Body of pancreas (tissue), 4 donors: Measurements from ENCODE around the gene RTP2. TPM values are rescaled to one million over a fixed set of nuclear protein-coding genes. Genes with fewer than 3 reads are reported as not detected.

Source experiments
- ATAC-seq: fragments of 150-250 bp; one replicate; pipeline ENCODE4 v1.9.1; 2016
- DNase-seq, 4 donors: peaks; one replicate each; pipeline ENCODE4 v3.0.0-alpha.2; 2019
- H3K27ac ChIP-seq, 4 donors: fragments of 200-600 bp; sonication (generic); 1 replicate in 3 of 4; 2 replicates in 1 of 4; pipeline versions ENCODE4 v1.5.1 to v1.6.1; 2016 to 2019; ENCODE audit warnings: mild to moderate bottlenecking in 1 of 4, mixed read lengths in 1 of 4, moderate library complexity in 1 of 4
- H3K27me3 ChIP-seq, 2 donors: fragments of 200-600 bp; sonication (generic); one replicate each; pipeline ENCODE4 v1.6.0; 2016; ENCODE audit warnings: mild to moderate bottlenecking in 1 of 2
- H3K36me3 ChIP-seq, 2 donors: fragments of 200-600 bp; sonication (generic); replicated peaks in 1 of 2; 2 replicates each; pipeline ENCODE4 v1.5.1; 2016; ENCODE audit warnings: low read depth in 2 of 2; ENCODE audit not compliant: insufficient read depth in 1 of 2
- H3K4me1 ChIP-seq: fragments of 200-600 bp; sonication (generic); one replicate; pipeline ENCODE4 v1.6.0; 2016
- H3K4me3 ChIP-seq, 2 donors: fragments of 200-600 bp; sonication (generic); 1 replicate in 1 of 2; 2 replicates in 1 of 2; pipeline ENCODE4 v1.5.1; 2016 to 2019
- H3K9me3 ChIP-seq, 3 donors: fragments of 200-600 bp; sonication (generic); 1 replicate in 2 of 3; 2 replicates in 1 of 3; pipeline ENCODE4 v1.5.1; 2016
- CTCF ChIP-seq, 7 experiments: fragments of 450-650 bp in 4 of 7; fragments of 200-600 bp in 3 of 7; sonication (generic) in 3 of 7; IDR thresholded peaks; one replicate each; pipeline ENCODE4 v1.5.1; 2016 to 2019; ENCODE audit warnings: antibody characterized with exemption in 7 of 7
- POLR2A ChIP-seq, 3 donors: fragments of 450-650 bp; IDR thresholded peaks; one replicate each; pipeline ENCODE4 v1.6.1; 2016; ENCODE audit warnings: antibody characterized with exemption in 3 of 3, mild to moderate bottlenecking in 2 of 3
- WGBS, 2 donors: methylation state at CpG; one replicate each; pipeline ENCODE4 v1.1.5; 2017; 5-methylcytosine and 5-hydroxymethylcytosine counted together
- intact Hi-C: fragments of 100-400 bp; cut with DNase I; formaldehyde crosslinking; loops from one replicate; pipeline ENCODE4 v1.15.1; 2023
- total RNA-seq, 2 donors: library from RNA; depleted of rRNA; stranded (reverse); fragments of >200 nt; gene quantifications; one replicate each; pipeline ENCODE4 v1.1.0, GENCODE V29; 2016

RTP2 gene
- total RNA-seq, 2 donors from 2014 or later: not detected

DNA sequence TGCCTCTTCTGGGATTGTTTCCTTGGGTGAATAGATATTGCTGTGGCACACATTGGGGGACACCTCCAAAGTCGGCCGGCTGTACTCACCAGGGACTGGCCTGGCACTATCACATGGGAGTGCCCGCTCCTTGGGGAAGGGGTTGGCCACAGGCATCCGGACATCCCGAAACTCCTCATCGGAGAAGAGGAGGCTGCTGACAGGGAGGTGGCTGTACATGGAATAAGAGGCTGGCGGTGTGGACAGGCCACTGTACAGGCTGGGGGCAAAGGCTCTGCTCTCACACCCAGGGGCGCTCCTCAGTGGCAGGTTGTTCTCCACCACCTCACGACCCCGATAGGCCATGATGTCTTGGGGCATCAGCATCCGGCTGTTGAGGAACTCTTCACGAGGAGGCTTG lies 27.2 kb upstream of the RTP2 start:
- Histone ChIP-seq H3K27ac (no peak overlapping the region), H3K9me3 (no peaks in the 10 kb centered on the region), H3K36me3 (peaks cover 32 to 78% of the 10 kb centered on the region in 2 donors), H3K4me3 (no peak overlapping the region), H3K27me3 (no peaks in the 10 kb centered on the region), H3K4me1 (no peaks in the 10 kb centered on the region)
- DNase-seq (no peak), ATAC-seq (no peak)
- intact Hi-C loops: no loop called here
- WGBS, 2 donors: 93 to 95% methylated on average over 8 to 11 of the region's 12 CpGs
- no peak for TF ChIP-seq CTCF (IDR thresholded peaks at IDR 0.05)
- TF ChIP-seq POLR2A (IDR thresholded peaks at IDR 0.05): no peak

GRCh38 chr3:187728940-187729583 lies 26.7 kb upstream of the RTP2 start:
- no peak for DNase-seq
- 88 to 89% methylated on average over 11 to 13 of the region's 13 CpGs for WGBS, 2 donors
- intact Hi-C loops: no loop called here
- Histone ChIP-seq H3K36me3 (peaks cover 33 to 83% of the 10 kb centered on the region in 2 donors), H3K4me3 (no peak overlapping the region), H3K27me3 (no peaks in the 10 kb centered on the region), H3K4me1 (no peaks in the 10 kb centered on the region), H3K9me3 (no peaks in the 10 kb centered on the region), H3K27ac (no peak overlapping the region)
- no peak for ATAC-seq
- TF ChIP-seq POLR2A (IDR thresholded peaks at IDR 0.05) (no peak), CTCF (IDR thresholded peaks at IDR 0.05) (no peak)

- no peaks in the 10 kb centered on the region for H3K9me3 ChIP-seq
- no peaks in the 10 kb centered on the region for H3K27me3 ChIP-seq
- WGBS, 2 donors: 93 to 95% methylated on average over 8 of the region's 8 CpGs
- H3K36me3 ChIP-seq: peaks cover 33 to 89% of the 10 kb centered on the region in 2 donors
- H3K27ac ChIP-seq: no peak overlapping the region
- intact Hi-C loops: no loop called here
- no peaks in the 10 kb centered on the region for H3K4me1 ChIP-seq
- TF ChIP-seq CTCF (IDR thresholded peaks at IDR 0.05): no peak
- TF ChIP-seq POLR2A (IDR thresholded peaks at IDR 0.05): no peak
- H3K4me3 ChIP-seq: no peak overlapping the region
- no peak for DNase-seq
- no peak for ATAC-seq
Observed at GRCh38 chr3:187728248-187728647, 25.9 kb upstream of the RTP2 start.

DNA sequence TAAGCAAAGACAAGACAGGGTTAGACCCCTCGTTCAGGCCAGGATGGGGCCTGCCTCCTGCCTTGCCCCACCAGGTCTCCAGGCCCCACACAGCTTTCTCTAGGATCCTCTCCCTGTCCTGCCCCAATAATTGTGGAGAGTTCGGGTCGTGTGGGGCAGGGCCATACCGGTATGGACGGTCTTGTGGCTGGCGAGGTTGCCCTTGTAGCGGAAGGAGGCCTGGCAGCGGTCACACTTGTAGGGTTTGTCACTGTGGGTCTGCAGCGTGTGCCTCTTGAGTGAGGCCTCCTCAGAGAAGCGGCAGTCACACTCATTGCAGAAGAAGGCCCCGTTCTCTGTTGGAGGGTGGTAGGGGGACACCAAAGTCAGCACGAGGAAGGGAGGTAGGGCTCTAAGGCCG lies 24.2 kb upstream of the RTP2 start:
- Histone ChIP-seq H3K9me3 (no peaks in the 10 kb centered on the region), H3K36me3 (peaks cover 42 to 85% of the 10 kb centered on the region in 2 donors), H3K4me3 (no peak overlapping the region), H3K27ac (no peak overlapping the region), H3K4me1 (no peaks in the 10 kb centered on the region), H3K27me3 (no peaks in the 10 kb centered on the region)
- no peak for TF ChIP-seq CTCF (IDR thresholded peaks at IDR 0.05)
- TF ChIP-seq POLR2A (IDR thresholded peaks at IDR 0.05): no peak
- DNase-seq (no peak), ATAC-seq (no peak)
- intact Hi-C loops: no loop called here
- WGBS, 2 donors: 89% methylated on average over 10 to 13 of the region's 13 CpGs
